Activated CD4-positive, alpha-beta memory T cell treated with anti-CD3 and anti-CD28 coated beads for 36 hours (primary cell): ENCODE data around the gene FGD3. TPM values are rescaled to one million over a fixed set of nuclear protein-coding genes. Genes with fewer than 3 reads are reported as not detected.
"Not testable (repeated sequence)": the region's sequence is repeated elsewhere in the genome, so short reads cannot be mapped to it uniquely, and the experiment has no call there.

Experiments used
- CTCF ChIA-PET: fragments of 350-600 bp; sonication (Branson Sonifier 250); formaldehyde crosslinking; loops from one replicate; lab custom pipeline; 2021; ENCODE audit warnings: antibody characterized with exemption, inconsistent platforms; lab: Charles Lee
- POLR2A ChIA-PET: fragments of 350-600 bp; sonication (Branson Sonifier 250); formaldehyde crosslinking; loops from one replicate; lab custom pipeline; 2021; ENCODE audit warnings: antibody characterized with exemption; lab: Charles Lee
- DNase-seq: peaks from one replicate; pipeline ENCODE4 v3.0.0-alpha.2; 2020
- H3K27ac Mint-ChIP-seq: one replicate; pipeline ENCODE4 v1.8.0; 2021; ENCODE audit warnings: mixed read lengths
- H3K27me3 Mint-ChIP-seq: one replicate; pipeline ENCODE4 v1.8.0; 2021; ENCODE audit warnings: mixed read lengths
- H3K36me3 Mint-ChIP-seq: one replicate; pipeline ENCODE4 v1.8.0; 2021; ENCODE audit warnings: mixed read lengths
- H3K4me1 Mint-ChIP-seq: one replicate; pipeline ENCODE4 v1.8.0; 2021; ENCODE audit warnings: low read depth, mixed read lengths
- H3K4me3 Mint-ChIP-seq: one replicate; pipeline ENCODE4 v1.8.0; 2021; ENCODE audit warnings: mild to moderate bottlenecking, mixed read lengths
- H3K9me3 Mint-ChIP-seq: one replicate; pipeline ENCODE4 v1.8.0; 2021; ENCODE audit warnings: mixed read lengths
- intact Hi-C: fragments of 100-400 bp; cut with micrococcal nuclease; formaldehyde crosslinking; loops from one replicate; pipeline ENCODE4 v1.15.1; 2023
- total RNA-seq, 2 experiments: library from RNA; stranded (reverse); gene quantifications; one replicate each; pipeline ENCODE4 v1.2.3, GENCODE V29; 2021

The FGD3 gene
- total RNA-seq, 2 experiments from 2014 or later = 41.3 to 47.7 TPM

DNA sequence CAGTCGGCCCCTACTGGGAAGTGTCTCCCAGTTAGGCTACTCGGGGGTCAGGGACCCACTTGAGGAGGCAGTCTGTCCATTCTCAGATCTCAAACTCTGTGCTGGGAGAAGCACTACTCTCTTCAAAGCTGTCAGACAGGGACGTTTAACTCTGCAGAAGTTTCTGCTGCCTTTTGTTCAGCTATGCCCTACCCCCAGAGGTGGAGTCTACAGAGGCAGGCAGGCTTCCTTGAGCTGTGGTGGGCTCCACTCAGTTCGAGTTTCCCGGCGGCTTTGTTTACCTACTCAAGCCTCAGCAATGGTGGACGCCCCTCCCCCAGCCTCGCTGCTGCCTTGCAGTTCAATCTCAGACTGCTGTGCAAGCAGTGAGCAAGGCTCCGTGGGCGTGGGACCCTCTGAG is 51.5 kb downstream of the FGD3 start:
- Mint-ChIP-seq H3K36me3 (peaks cover 57% of the 10 kb centered on the region), H3K9me3 (peaks cover 29% of the 10 kb centered on the region), H3K4me1 (peaks cover 79% of the 10 kb centered on the region)
- H3K27me3 Mint-ChIP-seq, intact Hi-C loops, DNase-seq, H3K4me3 Mint-ChIP-seq, H3K27ac Mint-ChIP-seq: not testable (repeated sequence)
- ChIA-PET POLR2A (interaction anchor here (0.6 kb wide), 1 partner anchor 51 kb away, joined by 4 read pairs; no protein-coding TSS in a partner anchor), CTCF (interaction anchor here (1.2 kb wide), 1 partner anchor 110 kb away, joined by 3 read pairs; no protein-coding TSS in a partner anchor)

DNA sequence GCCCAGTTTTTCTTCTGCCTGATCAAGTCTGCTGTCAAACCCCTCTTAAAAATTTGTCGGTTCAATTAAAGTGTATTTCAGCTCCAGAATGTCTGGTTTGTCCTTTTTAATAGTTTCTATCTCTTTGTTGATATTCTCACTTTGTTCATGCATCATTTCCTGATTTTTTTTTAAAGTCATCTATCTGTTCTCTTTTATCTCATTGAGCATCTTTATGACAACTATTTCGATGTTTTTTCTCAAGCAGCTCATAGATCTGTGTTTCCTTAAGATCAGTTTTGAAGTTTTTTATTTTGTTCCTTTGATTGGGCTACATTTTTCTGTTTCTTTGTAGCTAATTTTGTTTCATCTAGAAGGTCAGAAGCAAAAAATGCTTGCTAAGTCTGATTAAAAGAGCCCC is 53.7 kb downstream of the FGD3 start:
- Mint-ChIP-seq H3K4me1 (peaks cover 69% of the 10 kb centered on the region), H3K27ac (peak overlapping the region; percentile 80), H3K4me3 (peak overlapping the region; percentile 3), H3K9me3 (peaks cover 20% of the 10 kb centered on the region), H3K36me3 (peaks cover 50% of the 10 kb centered on the region), H3K27me3 (no peaks in the 10 kb centered on the region)
- DNase-seq = no peak
- ChIA-PET CTCF (interaction anchor here (1.2 to 5.9 kb wide), 4 partner anchors 9 to 106 kb away, joined by 4 to 80 read pairs (median 26); no protein-coding TSS in a partner anchor), POLR2A (no interaction called here)
- intact Hi-C loops = loop anchor here (1.0 kb wide), 1 partner anchor 44 kb away; no protein-coding TSS in a partner anchor

DNA sequence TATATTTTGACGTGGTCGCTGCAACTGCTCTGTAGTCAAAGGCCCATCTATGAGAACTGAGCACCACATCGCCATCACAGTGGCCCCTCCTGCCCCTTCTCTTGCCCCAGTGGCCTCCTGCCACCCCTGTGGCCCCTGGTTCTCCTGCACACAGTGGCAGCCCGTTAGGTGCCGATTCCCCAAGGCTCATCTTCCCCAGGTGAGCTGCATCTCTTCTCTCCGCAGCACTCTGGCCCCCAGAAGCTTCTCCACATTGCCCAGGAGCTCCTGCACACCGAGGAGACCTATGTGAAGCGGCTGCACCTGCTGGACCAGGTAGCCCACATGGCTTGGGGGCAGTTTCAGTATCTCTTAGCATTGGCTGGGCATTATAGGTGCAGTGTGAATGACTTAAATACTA is 55.4 kb downstream of the FGD3 start:
- Mint-ChIP-seq H3K36me3 (peaks cover 51% of the 10 kb centered on the region), H3K27ac (peak overlapping the region; percentile 80), H3K9me3 (peaks cover 7% of the 10 kb centered on the region), H3K4me1 (peaks cover 53% of the 10 kb centered on the region), H3K4me3 (no peak overlapping the region), H3K27me3 (no peaks in the 10 kb centered on the region)
- POLR2A ChIA-PET = interaction anchor here (0.9 to 1.6 kb wide), 3 partner anchors 15 to 39 kb away, joined by 3 to 5 read pairs (median 4); no protein-coding TSS in a partner anchor
- CTCF ChIA-PET = interaction anchor here (1.0 to 5.9 kb wide), 25 partner anchors 8 to 564 kb away, joined by 3 to 80 read pairs (median 6); partner anchors contain the start of gene CARD19
- DNase-seq = no peak
- intact Hi-C loops = loop anchor here (2.0 kb wide), 3 partner anchors 14 to 106 kb away; no protein-coding TSS in a partner anchor

DNA sequence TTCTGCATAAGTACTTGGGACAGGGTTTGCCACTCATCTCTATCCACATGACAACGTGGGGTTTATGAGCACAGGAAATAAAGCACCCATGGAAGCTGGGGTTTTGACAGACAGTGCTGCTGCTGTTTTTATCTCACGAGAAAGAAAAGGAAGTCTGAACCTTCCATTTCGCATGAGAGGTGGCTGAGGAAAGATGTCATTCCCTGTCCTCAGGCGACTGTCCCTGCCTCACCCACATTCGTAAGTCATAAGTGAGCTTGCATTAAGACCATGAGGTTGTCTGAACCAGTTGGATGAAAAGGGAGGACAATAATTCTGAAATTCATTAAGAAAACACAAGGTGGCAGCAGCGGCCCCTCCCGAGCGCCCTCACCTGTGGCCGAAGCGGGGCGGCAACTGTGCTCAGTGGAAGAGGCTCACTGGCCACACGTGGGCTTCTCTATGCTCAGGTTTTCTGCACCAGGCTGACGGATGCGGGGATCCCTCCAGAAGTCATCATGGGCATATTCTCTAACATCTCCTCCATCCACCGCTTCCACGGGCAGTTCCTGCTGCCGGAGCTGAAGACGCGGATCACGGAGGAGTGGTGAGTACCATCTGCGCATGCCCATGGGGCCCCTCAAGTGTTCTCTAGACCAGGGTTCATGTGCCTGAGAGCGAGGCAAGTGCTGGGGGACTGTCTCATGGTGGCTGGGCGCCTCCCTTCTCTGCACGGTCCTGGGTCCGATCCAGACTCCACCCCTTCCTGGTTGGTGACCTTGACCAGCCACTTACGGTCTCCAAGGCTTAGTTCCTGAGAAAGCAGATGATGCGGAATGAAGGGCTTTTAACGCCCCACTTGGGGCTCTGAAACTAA is 56.5 kb downstream of the FGD3 start:
- H3K4me3 Mint-ChIP-seq = no peak overlapping the region
- H3K27me3 Mint-ChIP-seq = no peaks in the 10 kb centered on the region
- DNase-seq = peak; percentile 79
- H3K36me3 Mint-ChIP-seq = peaks cover 53% of the 10 kb centered on the region
- H3K9me3 Mint-ChIP-seq = peaks cover 7% of the 10 kb centered on the region
- peaks cover 52% of the 10 kb centered on the region for H3K4me1 Mint-ChIP-seq
- ChIA-PET CTCF (interaction anchor here (0.6 to 5.9 kb wide), 42 partner anchors 9 to 563 kb away, joined by 3 to 80 read pairs (median 4); partner anchors contain the start of gene CARD19), POLR2A (interaction anchor here (0.9 to 1.6 kb wide), 4 partner anchors 14 to 39 kb away, joined by 3 to 5 read pairs (median 4); no protein-coding TSS in a partner anchor)
- H3K27ac Mint-ChIP-seq = peak overlapping the region; percentile 87
- intact Hi-C loops = loop anchor here (2.0 kb wide), 3 partner anchors 15 to 105 kb away; no protein-coding TSS in a partner anchor

DNA sequence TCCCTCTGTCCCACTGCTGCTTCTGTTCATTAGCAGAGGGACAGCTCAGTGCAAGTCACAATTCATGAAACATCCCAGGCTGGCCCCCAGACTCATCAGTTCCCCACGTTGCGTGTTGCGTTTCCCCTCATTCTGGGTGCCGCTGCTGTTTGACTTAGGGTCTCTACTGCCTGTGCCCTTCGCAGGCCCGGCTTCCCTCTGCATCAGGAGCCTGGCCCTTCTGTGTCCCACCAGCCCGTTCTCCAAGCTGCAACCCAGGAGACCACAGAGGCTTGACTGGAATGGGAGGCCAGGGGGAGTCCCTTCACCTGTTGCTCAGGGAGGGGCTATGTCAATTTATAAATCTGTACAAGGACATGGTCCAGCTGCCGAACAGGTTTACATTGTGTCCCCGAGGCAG is 57.2 kb downstream of the FGD3 start:
- H3K27me3 Mint-ChIP-seq = no peaks in the 10 kb centered on the region
- H3K4me1 Mint-ChIP-seq = peaks cover 52% of the 10 kb centered on the region
- peaks cover 53% of the 10 kb centered on the region for H3K36me3 Mint-ChIP-seq
- ChIA-PET CTCF (interaction anchor here (1.0 to 5.9 kb wide), 16 partner anchors 10 to 164 kb away, joined by 3 to 80 read pairs (median 11); no protein-coding TSS in a partner anchor), POLR2A (no interaction called here)
- intact Hi-C loops = no loop called here
- H3K27ac Mint-ChIP-seq = peak overlapping the region; percentile 87
- H3K4me3 Mint-ChIP-seq = no peak overlapping the region
- no peak for DNase-seq
- peaks cover 4% of the 10 kb centered on the region for H3K9me3 Mint-ChIP-seq

DNA sequence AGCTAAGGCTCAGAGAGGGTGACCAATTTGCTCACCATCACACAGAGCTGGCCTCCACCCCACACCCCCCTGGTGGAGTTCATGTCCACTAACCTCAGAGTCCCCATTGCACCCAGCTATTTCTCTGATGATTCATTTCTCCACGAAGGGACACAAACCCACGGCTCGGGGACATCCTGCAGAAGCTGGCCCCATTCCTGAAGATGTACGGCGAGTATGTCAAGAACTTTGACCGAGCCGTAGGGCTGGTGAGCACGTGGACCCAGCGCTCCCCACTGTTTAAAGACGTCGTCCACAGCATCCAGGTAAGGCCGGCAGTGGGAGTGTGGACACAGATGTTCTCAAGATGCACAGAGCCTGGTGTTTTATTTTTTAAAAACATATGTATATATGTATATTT is 58.6 kb downstream of the FGD3 start:
- POLR2A ChIA-PET = interaction anchor here (0.8 kb wide), 1 partner anchor 16 kb away, joined by 4 read pairs; no protein-coding TSS in a partner anchor
- H3K27me3 Mint-ChIP-seq = no peaks in the 10 kb centered on the region
- intact Hi-C loops = no loop called here
- no peak overlapping the region for H3K4me3 Mint-ChIP-seq
- H3K27ac Mint-ChIP-seq = no peak overlapping the region
- no peak for DNase-seq
- H3K9me3 Mint-ChIP-seq = no peaks in the 10 kb centered on the region
- CTCF ChIA-PET = interaction anchor here (0.6 to 5.9 kb wide), 4 partner anchors 20 to 606 kb away, joined by 3 to 80 read pairs (median 18); no protein-coding TSS in a partner anchor
- H3K4me1 Mint-ChIP-seq = peaks cover 44% of the 10 kb centered on the region
- peaks cover 44% of the 10 kb centered on the region for H3K36me3 Mint-ChIP-seq

DNA sequence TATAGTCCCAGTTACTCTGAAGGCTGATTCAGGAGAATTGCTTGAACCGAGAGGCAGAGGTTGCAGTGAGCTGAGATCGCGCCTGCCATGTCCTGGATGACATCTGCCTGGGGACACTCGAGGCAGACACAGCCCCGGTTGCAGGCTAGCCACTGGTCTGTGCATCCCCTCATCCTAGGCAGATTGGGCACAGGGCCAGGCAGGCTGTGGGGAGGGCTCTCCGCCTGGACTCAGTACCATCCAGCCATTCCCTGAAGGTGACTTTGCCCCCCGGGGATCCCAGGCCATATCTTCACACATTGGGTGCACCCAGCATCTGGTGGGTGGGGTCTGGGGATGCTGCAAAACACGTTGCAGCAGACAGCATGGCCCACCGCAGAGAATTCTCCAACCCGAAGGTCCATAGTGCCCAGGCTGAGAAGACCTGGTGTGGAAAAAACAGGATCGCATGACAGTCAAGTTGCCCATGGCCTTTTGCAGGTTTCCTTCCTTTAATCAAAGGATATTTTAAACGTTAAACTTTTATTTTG is 60.3 kb downstream of the FGD3 start:
- ChIA-PET CTCF (no interaction called here), POLR2A (no interaction called here)
- Mint-ChIP-seq H3K27me3 (no peaks in the 10 kb centered on the region), H3K4me1 (peaks cover 27% of the 10 kb centered on the region), H3K9me3 (no peaks in the 10 kb centered on the region), H3K27ac (no peak overlapping the region), H3K36me3 (peaks cover 43% of the 10 kb centered on the region), H3K4me3 (no peak overlapping the region)
- intact Hi-C loops = no loop called here
- no peak for DNase-seq

DNA sequence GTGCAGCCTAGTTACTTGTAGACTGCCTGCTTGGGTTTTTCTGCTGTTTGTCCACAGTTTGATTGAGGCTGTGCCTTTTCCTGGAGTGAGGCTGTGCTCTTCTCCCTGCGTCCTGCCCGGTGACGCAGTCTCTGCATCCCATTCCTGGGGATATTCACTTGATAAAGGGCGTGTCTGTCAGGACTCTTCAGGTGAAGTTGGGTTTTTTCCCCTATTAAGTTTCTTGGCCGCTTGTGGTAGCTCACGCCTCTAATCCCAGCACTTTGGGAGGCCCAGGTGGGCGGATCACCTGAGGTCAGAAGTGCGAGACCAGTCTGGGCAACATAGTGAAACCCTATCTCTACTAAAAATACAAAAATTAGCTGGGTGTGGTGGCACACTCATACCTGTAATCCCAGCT is 61.1 kb downstream of the FGD3 start:
- Mint-ChIP-seq H3K27ac (peak overlapping the region; percentile 64), H3K9me3 (no peaks in the 10 kb centered on the region), H3K36me3 (peaks cover 41% of the 10 kb centered on the region), H3K4me1 (peaks cover 22% of the 10 kb centered on the region), H3K27me3 (no peaks in the 10 kb centered on the region), H3K4me3 (no peak overlapping the region)
- intact Hi-C loops = no loop called here
- no peak for DNase-seq
- POLR2A ChIA-PET = interaction anchor here (0.6 kb wide), 1 partner anchor 148 kb away, joined by 3 read pairs; no protein-coding TSS in a partner anchor
- CTCF ChIA-PET = no interaction called here

DNA sequence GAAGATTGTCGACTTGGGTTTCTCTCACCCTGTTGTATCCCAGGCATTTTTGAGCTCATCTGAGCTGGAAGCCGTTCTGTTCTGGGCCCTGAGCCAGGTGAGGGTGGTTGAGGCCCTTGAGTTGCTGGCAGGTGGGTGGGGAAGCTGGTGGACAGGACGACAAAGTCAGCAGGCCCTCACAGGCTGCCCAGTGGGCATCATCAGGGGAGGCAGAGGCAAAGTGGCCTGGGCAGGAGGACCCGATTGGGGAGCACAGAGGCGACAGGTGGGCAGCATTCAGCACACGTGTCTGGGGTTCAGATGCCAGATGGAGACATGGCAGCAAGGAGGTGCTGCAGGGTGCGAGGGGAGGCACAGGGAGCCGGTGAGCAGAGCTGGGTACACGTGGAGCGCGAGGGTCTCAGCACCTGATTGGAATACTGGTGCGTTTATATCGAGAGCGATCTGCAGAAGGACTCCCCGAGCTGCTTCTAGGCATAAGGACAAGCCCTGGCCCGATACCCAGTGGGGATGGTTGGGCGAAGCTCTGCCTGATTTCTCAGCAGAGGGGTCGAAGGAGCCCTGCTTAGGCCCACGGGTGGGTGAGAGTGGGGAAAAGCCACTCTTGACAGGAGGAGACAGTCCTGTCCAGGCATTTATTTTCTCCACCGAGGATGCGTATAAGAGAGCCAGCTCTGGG is 62.2 kb downstream of the FGD3 start:
- H3K36me3 Mint-ChIP-seq = peaks cover 37% of the 10 kb centered on the region
- ChIA-PET CTCF (no interaction called here), POLR2A (no interaction called here)

DNA sequence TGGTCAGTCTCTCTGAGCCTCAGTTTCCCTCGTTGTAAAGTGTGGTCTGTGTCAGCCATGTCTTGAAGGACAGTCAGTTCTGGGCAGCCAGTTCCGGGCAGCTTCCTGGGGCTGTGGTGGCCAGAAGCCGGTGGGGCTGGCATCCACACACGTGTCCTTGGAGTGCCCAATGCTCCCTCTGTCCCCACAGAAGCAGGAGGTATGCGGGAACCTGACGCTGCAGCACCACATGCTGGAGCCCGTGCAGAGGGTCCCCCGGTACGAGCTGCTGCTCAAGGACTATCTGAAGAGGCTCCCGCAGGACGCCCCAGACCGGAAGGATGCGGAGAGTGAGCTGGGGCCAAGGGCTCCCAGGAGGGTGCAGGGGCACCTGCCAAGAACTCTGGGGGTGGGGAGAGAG is 62.7 kb downstream of the FGD3 start:
- peaks cover 35% of the 10 kb centered on the region for H3K36me3 Mint-ChIP-seq
- ChIA-PET CTCF (no interaction called here), POLR2A (no interaction called here)
- H3K9me3 Mint-ChIP-seq = no peaks in the 10 kb centered on the region
- H3K27me3 Mint-ChIP-seq = no peaks in the 10 kb centered on the region
- intact Hi-C loops = no loop called here
- DNase-seq = no peak
- no peak overlapping the region for H3K27ac Mint-ChIP-seq
- H3K4me1 Mint-ChIP-seq = peaks cover 10% of the 10 kb centered on the region
- no peak overlapping the region for H3K4me3 Mint-ChIP-seq

More for the DNA sequence above, 62.2 kb downstream of the FGD3 start:
- no peak for DNase-seq
- no peak overlapping the region for H3K4me3 Mint-ChIP-seq
- no peaks in the 10 kb centered on the region for H3K9me3 Mint-ChIP-seq
- H3K4me1 Mint-ChIP-seq = peaks cover 12% of the 10 kb centered on the region
- intact Hi-C loops = no loop called here
- H3K27me3 Mint-ChIP-seq = no peaks in the 10 kb centered on the region
- no peak overlapping the region for H3K27ac Mint-ChIP-seq

DNA sequence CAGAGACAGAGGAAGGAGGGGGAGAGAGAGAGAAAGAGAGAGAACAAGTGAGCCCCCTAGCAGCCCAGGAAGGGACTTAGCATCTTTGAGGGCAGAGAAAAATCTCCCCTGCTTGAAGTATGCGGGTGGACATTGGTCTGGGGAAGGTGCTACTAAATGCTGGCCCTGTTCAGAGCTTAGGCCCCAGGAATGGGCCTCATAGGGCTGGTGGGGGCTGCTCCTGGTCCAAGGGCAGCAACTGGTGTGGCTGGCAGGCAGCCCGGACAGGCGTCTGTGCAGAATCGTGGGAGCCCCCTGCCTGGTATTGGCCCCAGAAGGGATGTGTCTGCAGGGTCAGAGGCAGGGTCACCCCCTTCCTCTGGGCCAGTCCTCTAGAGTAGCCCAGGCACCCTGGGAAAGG is 63.4 kb downstream of the FGD3 start:
- Mint-ChIP-seq H3K27me3 (no peaks in the 10 kb centered on the region), H3K27ac (no peak overlapping the region), H3K4me1 (peaks cover 10% of the 10 kb centered on the region), H3K36me3 (peaks cover 37% of the 10 kb centered on the region), H3K9me3 (no peaks in the 10 kb centered on the region), H3K4me3 (no peak overlapping the region)
- intact Hi-C loops = no loop called here
- POLR2A ChIA-PET = no interaction called here
- no peak for DNase-seq
- CTCF ChIA-PET = no interaction called here
